ENCODE data around the gene ACOX3.

The ACOX3 gene

DNA sequence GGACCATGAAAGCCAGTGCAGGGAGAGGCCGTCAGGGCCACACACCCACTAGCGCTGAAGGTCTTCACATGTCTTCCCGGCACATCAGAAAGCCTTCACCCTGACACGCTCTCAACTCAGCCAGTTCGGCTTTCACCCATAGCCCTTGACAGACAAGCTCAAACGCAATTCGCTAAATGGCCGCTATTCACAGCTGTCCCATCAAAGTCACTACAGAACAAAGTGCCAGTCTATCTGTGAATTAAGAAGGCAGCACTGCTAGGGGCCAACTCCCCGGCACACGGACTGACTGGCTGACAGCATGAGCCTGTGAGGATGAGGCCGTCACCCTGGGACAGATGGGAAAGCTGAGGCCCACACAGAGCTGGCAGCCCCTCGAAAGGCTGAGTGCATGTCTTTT is 45.7 kb downstream of the ACOX3 start:
- H3K4me3 ChIP-seq (ENCODE audit: low read depth, low read length), result no peak overlapping the region
- TF ChIP-seq, protein P1, sequence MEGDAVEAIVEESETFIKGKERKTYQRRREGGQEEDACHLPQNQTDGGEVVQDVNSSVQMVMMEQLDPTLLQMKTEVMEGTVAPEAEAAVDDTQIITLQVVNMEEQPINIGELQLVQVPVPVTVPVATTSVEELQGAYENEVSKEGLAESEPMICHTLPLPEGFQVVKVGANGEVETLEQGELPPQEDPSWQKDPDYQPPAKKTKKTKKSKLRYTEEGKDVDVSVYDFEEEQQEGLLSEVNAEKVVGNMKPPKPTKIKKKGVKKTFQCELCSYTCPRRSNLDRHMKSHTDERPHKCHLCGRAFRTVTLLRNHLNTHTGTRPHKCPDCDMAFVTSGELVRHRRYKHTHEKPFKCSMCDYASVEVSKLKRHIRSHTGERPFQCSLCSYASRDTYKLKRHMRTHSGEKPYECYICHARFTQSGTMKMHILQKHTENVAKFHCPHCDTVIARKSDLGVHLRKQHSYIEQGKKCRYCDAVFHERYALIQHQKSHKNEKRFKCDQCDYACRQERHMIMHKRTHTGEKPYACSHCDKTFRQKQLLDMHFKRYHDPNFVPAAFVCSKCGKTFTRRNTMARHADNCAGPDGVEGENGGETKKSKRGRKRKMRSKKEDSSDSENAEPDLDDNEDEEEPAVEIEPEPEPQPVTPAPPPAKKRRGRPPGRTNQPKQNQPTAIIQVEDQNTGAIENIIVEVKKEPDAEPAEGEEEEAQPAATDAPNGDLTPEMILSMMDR (IDR thresholded peaks at IDR 0.05; ENCODE audit: borderline replicate concordance, insufficient read depth, low read depth, low read length), result no peak

DNA sequence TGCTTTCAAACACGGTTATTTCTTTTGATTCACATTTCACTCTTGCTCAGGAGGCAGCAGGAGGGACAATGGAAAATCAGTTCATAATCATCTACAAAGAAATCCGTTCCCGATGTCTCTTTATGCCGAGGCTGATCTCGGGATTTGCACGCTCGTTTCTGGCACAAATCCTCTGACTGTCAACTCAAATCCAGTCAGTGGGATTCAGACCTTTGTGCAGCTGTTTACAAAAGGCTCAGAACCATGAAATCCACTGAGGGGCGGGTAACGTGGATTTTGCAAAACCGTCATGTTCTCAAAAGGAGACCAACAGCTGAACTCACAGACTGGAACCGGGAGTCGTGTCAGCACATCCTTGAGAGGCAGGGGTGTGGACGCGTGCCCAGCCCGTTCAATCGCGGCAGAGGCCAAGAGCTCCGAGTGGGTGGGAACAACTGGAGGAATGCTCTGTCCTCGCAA is 46.4 kb downstream of the ACOX3 start:
- TF ChIP-seq, protein P1 (IDR thresholded peaks at IDR 0.05; ENCODE audit: borderline replicate concordance, insufficient read depth, low read depth, low read length), result no peak
- H3K4me3 ChIP-seq (ENCODE audit: low read depth, low read length), result no peak overlapping the region

DNA sequence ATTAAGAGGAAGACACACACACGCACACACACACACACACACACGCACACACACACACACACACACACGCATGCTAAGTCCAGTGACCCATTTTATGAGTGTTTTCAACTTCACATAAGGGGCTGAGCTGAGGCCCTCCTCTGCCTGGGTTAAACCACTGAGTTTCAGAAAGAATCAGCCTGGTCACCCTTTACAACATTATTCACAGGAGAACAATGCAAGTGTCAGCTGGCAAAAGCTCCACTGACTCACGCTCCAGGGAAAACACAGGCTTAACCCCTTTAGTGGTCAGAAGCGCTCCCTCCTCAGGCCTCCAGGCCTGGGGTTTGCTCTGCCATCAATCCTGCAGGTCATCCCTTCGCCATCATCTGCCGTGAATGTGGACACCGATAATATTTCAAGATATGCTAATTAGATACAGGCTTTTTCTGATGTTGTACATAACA is 46.9 kb downstream of the ACOX3 start:
- H3K4me3 ChIP-seq (ENCODE audit: low read depth, low read length), result no peak overlapping the region
- TF ChIP-seq, protein P1 (IDR thresholded peaks at IDR 0.05; ENCODE audit: borderline replicate concordance, insufficient read depth, low read depth, low read length), result no peak

DNA sequence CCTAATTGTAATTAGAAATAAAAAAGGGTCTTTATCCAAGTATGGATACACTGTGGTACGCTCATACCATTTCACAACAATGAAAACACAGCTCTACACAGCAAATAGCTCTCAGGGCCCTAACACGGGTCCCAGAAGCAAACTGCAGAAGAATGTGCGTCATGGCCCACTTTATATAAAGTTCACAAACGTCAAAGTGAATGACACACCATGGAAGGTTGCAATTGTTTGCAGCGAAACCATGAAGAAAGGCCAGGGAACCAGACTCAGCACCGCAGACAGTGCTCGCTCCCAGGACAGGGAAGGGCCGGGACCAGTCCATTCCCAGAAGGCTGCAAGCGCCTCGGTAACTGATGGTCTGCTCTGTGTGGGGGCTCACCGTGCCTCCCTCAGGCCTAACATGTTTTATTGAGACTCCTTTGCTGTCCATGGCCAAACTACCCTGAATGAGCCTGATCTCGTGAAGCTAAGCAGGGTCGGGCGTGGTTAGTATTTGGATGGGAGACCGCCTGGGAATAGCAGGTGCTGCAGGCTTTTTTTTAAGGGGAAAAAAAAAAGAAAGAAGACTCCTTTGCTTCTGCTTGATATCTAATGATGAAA is 47.8 kb downstream of the ACOX3 start:
- H3K4me3 ChIP-seq (ENCODE audit: low read depth, low read length), result no peak overlapping the region
- TF ChIP-seq, protein P1 (IDR thresholded peaks at IDR 0.05; ENCODE audit: borderline replicate concordance, insufficient read depth, low read depth, low read length), result no peak

DNA sequence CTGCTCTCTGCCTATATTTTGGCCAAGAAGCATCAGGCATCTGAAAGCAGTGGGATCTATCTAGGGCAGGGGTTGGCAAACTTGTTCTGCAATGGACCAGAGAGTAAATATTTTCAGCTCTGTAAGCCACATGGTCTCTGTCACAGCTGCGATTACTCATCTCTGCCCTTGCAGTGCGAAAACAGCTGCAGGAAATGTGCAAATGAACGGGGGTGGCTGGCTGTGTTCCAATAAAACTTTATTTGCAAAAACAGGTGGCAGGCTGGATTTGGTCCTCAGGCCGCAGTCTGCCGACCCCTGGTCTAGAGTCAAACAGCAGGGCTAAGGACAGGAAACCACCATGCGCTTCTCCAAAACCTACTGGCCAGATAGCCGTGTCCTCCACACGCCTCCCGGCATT is 48.6 kb downstream of the ACOX3 start:
- no peak overlapping the region for H3K4me3 ChIP-seq (ENCODE audit: low read depth, low read length)
- TF ChIP-seq, protein P1 (IDR thresholded peaks at IDR 0.05; ENCODE audit: borderline replicate concordance, insufficient read depth, low read depth, low read length), result no peak

DNA sequence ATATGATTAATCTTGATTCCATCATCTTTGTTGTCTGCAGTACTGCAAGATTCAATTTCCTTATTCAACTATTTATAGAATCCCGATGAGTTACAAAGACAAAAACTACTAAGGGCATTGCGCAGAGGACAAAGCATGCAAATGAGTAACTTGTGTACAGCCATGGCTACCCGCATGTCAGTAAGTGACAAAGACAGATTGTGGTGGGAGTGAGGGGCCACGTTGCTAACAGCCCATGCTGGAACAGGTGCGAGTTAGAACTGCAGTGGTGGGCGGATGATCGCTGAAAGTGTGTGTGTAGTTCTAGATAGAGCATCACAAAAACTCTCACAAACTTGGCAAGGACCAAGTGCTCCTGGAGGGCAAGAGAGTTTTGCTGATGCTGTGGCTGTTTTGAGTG is 49.5 kb downstream of the ACOX3 start:
- TF ChIP-seq, protein P1 (IDR thresholded peaks at IDR 0.05; ENCODE audit: borderline replicate concordance, insufficient read depth, low read depth, low read length), result no peak

DNA sequence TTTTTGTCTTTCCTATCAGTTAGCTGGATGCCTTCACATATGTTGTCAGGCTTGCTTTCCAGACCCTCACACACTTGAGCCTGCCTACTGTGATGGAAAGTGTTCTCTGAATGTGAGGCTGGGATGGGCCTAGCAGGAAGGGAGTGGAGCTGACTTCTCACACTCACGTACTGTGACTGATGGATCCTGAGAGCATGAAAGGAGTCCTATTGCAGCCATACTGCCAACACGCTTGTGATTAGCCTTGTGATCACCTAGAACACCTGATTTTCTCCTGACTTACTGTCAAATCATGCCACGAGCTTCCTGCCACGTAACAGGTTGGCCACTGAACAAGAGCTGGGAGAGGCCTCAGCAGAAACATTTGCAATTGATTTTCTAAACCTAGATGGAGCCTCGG is 49.9 kb downstream of the ACOX3 start:
- TF ChIP-seq, protein P1 (IDR thresholded peaks at IDR 0.05; ENCODE audit: borderline replicate concordance, insufficient read depth, low read depth, low read length), result no peak
- no peak overlapping the region for H3K4me3 ChIP-seq (ENCODE audit: low read depth, low read length)

More for the DNA sequence above, 49.5 kb downstream of the ACOX3 start:
- no peak overlapping the region for H3K4me3 ChIP-seq (ENCODE audit: low read depth, low read length)
